NOMO-1 treated with dmso at 0.1 percent for 144 hours (cell line): ENCODE measurements around the gene SEMA3B.
"Not testable (repeated sequence)": the region's sequence is repeated elsewhere in the genome, so short reads cannot be mapped to it uniquely, and the experiment has no call there.

Experiments
- DNase-seq: peaks from one replicate; lab custom pipeline; 2025; ENCODE audit not compliant: unreplicated experiment; lab: John Stamatoyannopoulos, UW

The SEMA3B gene

DNA sequence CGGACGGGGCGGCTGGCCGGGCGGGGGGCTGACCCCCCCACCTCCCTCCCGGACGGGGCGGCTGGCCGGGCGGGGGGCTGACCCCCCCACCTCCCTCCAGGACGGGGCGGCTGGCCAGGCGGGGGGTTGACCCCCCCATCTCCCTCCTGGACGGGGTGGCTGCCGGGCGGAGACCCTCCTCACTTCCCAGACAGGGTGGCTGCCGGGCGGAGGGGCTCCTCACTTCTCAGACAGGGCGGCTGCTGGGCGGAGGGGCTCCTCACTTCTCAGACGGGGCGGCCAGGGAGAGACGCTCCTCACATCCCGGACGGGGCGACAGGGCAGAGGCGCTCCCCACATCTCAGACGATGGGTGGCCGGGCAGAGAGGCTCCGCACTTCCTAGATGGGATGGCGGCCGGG, 43.1 kb downstream of the SEMA3B start:
- not testable (repeated sequence) for DNase-seq

DNA sequence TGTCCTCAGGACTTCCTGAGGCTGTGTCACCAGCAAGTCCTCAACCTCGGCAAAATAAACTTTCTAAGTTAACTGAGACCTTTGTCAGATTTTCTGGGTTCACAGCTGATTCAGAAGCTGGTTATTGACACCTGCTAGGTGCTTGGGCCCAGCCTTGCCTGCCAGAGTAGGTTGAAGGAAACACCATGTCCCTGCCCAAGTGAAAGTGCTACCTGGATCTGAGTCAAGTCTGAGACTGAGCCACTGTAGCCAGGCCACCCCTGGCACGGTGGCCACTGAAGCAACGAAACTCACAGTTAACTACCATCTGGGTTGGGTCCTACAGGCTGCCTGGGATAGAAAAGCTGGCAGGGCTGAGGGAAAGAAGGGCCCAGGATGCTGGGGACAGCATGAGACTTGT, 45.4 kb downstream of the SEMA3B start:
- no peak for DNase-seq

DNA sequence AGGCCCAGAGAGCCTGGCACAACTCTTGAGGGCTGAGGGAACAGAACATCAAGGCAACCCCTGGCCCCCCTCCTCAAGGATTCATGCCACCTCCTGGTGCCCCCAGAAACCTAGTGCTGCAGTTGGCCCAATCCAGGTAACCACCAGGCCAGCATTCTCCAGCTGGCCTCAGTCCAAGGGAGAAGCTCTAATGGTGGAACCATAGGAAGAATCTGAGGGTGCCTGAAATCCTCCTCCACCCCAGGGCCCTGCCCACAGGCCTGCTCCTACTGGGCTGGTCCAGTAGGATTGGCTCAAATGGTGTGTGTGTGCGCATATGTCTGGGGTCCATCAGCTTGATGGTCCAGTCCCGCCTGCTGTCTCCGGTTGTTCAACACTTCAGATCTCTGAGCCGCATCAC, 45.9 kb downstream of the SEMA3B start:
- no peak for DNase-seq

DNA sequence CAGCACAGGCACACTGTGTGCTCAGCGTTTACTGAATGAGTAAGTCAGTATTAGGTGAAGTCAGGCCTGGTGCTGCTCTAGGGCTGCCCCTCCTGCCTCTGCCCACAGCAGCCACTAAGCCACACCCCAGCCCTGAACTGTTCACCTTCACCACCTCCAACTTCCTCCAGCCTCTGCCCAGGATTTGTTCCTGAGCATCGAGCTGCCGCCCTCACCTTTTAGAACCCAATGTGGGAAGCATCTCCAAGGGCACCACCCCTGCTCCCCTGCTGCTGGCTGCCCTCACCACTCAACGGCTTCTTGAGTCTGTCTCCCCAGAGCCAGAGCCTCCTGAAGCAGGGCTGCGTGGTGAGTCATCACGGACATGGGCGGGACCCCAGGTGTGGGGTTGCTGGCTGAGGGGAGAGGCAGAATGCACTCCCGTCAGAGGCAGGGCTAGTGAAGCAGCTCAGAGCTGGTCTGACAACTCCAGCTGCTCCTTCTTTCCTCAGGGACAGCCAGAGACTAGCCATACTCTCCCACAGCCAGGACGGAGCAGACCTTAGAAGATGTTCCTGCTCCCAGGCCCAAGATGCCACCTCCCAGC, 47.8 kb downstream of the SEMA3B start:
- DNase-seq: no peak

DNA sequence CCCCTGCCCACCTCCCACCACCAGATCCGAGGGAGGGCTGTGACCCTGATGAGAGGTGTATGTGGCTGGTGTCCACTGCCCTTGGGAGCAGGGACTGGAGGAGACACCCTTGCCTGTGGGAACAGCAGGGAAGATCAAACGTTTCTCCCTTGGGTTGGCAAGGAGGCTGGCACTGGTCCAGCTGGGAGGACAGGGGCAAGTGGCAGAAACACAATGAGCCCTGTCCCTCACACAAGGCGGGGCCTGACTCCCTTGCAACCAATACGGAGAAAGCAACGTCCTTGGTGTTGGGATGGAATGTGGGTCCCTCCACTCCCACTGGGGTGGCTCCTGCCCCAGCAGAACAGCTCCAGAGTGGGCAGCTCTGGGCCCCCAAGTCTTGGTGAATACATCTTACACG, 48.4 kb downstream of the SEMA3B start:
- DNase-seq: no peak

DNA sequence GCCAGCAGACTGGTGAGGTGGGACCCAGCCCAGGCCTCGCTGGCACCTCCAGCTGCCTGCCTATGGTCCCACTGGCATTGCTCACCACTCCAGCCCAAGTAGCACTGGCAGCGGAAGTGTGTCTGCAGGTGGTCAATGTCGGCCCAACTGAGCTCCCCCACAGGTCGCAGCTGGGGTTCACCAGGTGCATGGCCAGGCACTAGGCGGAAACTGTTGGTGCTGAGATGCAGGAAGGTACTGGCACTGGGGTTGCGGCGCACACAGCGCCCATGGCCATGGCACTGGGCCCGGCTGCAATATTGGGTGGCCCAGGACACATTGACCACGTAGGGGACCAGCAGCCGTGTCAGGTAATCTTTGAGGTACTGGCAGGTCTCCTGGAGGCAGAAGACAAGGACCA, 49.2 kb downstream of the SEMA3B start:
- no peak for DNase-seq

DNA sequence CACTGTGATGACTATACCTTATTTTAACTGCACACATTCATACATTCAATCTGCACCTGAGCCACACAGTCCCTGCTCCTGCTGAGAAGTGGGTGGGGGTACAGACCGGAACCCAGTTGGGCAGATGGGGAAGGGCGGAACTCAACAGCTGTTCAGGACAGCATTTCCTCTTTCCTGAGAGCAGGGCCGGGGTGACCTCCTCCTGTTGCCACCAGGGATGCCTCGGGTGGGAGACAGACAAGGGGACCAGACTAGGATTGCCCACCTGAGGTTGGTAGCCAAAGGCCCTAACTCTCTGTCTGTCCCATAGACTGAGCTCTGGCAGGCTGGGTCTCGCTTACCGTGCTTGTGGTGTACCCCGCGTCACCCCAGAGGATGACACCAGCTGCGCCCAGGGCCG, 49.7 kb downstream of the SEMA3B start:
- no peak for DNase-seq

DNA sequence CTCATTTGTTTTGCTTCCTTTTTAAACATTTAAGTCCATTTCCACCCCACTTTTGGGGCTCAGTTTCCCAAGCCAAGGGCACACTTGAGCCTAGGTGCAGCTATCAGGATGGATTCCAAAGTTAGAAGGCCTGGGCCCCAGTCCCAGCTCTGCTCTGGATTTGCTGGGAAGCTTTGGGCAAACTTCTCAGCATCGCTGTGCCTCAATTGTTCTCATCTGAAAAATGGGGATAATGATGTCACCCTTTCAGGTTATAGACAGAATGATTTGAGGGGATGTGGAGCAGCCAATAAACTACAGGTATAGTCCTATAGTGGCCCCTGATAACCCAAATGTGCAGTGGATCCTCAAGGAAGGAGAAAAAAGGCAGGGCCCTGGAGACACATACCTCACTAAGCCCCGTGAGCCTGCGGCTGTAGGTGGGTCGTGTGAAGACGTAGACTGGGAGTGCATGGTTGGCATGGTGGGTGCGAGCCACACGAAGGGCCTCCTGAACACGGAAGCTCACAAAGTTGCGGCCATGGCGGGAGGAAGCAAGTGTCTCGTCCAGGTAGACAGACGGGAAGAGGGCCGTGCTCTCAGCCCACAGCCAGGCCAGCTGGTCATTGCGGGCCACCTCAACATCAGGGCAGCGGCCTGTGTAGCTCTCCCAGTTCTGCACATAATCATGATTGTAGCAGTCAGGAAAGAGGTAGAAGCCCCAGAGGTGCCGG, 50.4 kb downstream of the SEMA3B start:
- no peak for DNase-seq

DNA sequence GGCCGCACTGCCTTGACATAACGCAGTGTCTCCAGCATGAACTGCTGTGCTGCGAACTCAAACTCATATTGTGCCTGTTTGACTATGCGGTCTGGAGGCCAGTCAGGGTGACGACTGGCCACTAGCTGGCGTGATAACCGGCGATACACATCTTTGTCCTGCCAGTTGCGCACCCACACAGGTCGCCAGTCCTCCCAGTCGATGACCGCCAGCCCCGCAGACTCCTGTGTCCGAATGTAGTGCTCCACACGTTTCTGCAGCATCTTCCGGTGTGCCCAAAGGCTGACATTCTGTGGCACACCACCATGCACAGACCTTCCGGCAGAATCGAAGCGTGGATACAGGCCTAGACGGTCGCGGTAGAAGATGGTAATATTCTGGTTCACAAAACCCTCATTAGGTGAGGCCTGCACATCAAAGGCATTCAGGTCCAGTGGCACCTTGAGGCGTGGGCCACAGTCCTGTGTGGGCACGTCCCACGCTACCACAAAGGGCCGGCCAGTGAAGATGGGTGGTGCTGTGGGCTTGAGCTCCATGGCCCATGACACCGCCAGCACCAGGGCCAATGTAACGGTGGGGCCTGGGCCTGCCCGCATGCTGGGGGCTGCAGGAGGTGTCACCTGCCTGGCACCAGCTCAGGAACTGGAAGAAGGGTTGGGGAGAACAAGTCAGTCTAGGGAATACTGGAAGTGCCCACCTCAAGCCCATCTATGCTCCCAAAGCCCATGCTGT, 51.1 kb downstream of the SEMA3B start:
- no peak for DNase-seq

DNA sequence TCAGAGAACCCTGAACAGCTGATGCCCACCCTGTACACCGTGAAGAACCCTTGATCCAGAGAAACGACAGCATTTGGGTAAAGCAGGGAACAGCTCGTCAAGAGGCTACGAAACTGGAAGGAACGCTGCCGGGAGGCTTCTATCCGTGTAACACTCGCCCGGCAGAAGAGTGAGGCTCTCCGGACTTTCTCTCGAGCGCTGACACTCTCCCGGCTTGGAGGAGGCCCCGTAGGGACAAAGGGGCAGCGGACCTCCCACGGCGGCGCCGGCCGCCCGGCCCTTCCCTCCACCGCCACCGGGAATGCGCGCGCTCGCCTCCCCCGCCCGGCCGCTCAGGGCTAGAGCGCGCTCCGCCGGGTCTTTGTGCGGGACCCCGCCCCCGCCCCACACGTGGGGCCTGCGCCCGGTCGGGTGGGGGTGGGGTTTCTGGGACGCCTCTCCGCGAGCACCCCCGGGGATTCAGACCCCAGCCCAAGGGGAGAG, 51.9 kb downstream of the SEMA3B start:
- no peak for DNase-seq

DNA sequence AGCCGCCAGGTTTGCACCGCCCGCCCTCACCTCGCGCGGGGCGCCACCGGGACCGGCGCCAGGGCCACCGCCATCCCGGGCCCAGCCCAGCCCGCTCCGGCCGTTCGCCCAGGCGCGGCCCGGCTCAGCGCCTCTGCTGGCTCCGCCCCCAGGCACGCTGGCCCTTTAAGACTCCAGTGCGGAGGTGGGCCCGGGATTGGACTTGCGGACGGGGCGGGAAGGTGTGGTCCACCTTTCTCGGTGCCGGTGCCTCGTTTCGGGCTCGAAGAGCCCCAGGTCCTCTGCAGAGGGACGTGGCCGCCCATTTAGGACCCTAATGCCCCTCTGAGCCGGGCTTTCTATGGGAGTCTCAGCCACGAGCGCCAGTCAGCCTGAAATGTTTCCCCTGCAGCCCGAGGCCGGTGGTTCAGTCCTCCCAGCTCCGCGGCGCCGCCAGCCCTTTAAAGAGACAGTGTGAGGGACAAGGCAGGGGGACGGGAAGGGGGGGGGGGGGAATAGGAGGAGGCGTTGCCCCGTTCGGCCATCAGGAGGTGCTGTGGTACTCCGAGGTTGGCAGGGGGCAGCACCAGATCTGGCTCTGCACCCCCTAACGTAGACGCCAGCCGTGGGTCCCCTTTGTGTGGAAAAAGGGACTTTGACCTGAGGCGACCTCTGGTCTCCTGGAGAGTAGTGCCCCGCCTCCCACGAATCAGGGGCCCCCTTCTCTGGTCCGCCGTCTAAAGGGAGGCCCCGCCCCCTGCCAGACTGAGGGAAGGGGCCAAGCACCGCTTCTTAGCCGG, 52.6 kb downstream of the SEMA3B start:
- peak; percentile 87 for DNase-seq

DNA sequence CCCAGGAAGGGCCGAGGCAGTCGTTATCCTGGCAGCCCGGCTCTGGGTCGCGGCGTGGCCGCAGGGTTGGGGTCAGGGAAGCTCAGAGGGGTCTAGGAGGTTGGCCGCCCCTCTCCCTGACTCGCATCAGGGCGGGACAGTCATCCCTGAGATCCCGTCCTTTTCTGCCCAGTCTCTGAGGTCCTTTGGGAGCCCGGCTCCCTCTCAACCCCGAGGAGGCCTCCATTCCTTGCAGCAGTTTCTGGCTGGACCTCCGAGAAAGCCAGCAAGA, 53.1 kb downstream of the SEMA3B start:
- DNase-seq: no peak

DNA sequence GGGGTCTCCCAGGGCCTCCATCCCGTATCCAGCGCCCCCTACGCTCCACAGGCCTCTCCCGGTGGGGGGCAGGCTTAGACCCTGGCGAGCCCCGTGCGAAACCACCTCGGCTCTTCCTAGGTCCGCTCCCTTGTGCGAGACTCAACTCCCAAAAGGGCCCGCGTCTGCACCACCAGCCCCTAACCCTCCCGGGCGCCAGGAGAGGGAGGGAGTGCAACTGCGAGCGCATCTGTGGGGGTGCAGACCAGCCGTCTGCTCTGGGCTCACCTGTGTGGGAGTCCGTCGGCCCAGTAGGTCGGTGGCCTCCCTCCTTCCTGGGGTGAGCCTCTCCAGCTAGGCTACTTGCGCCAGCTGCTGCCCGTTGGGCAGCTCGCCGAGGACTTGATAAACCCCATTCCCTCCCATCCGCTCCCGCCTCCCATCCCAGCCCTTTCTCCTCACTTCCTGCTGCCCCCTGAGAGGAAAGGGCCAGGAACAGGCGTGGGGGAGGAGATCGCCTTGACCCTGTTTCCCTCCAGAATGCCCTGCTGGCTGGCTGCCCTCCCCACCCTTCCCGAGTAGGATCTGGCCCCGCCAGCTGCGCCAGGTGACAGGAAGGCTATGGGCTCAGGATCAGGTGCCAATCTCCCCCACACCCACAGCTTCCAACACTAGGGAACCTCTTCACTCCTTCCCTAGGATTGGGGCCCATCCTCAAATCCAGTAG, 53.6 kb downstream of the SEMA3B start, which contains the start of gene HYAL2:
HYAL2 (minus strand) TSS at position 360 of the 706 bp plus-strand sequence. CDS start 2,256 bp downstream, outside the sequence.
- DNase-seq: no peak

DNA sequence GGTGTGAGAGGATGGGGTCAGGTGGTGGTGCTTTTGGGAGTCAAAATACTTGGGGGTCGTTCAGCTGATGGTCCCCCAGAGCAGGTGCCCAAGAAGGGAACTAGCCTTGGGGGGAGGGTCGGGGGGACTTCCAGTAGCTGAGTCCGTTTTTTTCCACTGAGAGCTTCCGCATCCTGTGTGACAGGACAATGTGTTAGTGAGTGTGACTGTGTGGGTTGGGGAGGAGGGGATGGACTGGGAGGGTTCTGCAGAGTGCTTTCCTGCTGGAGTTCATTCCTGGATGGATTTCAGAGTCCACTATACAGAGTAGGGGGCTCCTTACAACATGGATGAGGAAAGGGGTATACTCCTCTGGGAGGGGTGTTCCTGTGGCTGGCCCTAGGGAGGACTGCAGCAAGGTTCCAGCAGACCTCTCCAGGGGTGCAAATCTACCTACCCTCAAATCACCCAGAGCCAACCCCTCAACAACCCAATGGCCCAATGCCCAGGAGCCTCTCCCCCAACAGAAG, 54.2 kb downstream of the SEMA3B start:
- DNase-seq: no peak

DNA sequence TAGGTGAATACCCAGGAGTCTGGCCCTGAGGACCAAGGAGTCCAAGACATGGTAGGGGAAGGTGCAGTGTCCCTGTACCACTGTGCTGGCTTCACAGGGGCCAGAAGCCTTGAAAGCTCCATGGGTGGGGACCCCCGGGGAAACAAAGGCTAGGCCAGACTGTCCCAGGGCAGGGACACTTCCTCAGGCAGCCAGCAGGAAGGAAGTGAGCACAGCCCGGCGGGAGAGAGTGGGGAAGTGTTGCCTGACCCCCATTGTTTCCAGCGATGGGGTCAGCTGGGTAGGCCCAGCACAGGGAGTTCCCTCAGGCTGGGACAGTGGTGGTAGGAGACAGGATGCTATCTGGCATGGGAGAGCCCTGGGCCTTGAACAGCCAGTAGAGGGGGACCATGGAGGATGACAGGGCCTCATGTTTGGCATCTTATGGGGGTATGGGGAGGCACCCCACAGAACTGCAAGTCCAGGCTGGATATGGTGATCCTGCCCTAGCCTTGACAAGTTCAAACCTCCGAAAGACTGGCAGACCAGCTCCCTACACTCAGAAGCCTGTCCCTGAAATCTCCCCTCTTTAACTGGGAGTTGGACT, 54.8 kb downstream of the SEMA3B start:
- no peak for DNase-seq

DNA sequence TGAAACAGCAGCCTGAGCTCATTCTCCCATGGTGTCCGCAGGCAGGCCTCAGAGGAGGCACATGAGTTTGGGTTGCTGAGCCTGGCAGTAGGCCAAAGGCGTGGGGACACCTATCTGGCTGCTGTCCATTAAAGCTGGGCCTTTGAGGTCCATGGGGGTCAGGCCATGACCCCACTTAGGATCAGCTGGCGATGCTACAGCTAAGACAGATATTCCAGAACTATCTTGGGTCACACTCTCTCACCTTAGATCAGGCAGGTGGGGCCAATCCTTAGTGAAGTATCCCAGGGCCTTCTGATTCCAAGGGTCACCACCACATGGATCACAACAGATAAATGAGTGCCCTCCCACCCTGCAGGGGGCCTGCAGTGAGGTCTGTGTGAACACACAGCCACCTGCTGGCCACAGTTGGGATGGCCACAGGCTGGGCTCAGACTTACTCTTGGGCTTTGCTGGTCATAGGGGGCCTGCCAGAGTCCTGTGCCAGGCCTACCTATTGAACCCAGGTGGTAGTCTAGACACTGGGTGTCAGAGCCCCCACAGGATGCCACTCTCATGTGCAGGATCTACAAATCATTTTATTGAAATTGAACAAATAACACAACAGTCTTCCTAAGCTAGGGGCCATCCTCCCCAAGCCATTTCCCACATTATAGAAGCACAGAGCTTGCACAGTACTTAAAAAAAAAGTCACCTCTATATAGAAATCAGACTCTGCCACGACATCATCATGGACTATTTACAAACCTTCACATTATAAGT, 55.6 kb downstream of the SEMA3B start:
- DNase-seq: peak; percentile 46

DNA sequence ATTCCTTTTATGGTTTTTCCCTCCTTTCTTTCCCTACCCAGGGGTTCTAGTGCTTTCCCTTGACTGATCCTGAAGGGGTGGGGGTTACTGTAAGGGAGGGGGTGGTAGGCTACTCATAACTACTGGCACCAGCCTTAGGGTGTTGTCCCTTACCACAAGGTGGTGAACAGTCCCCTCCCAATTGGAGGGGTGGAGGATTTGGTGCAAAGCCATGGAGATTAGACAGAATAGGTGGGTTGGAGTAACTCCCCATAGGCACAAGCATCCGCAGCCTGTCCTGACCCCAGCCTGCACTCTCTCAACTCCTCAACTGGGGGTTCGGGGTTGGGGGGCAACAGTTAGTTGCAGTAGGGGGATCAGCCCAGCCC, 56.1 kb downstream of the SEMA3B start:
- DNase-seq: no peak

DNA sequence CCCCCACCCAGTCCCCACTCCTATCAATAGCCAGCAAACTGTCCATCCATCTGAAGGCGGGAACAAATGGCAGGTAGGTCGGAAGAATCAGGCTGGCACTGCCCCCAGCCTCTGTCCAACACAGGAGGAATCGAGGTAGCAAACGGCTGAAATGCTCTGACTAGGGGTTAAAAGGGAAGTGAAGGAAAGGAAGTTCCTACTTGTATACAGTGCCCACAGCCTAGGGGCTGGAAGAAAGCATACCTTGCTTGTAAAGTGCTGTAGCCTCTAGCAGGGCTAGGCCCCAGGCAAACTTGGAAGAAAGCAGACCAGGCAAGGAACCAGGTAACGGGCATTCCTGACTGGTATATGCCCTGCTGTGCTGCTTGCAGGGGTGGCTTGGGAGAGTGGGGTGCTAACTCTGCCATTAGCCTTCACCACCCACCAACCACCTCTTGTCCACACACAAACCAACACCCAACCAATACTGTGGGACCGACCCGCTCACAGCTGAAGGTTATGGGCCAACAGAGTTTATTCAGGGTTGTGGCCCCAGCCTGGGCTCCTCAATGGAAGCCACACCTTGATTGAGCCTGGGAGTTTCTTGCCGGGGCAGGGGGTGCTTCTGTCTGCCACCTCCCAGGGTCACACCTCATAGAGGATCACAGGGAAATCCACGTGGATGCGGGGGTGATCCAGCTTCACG, 56.7 kb downstream of the SEMA3B start:
- no peak for DNase-seq

DNA sequence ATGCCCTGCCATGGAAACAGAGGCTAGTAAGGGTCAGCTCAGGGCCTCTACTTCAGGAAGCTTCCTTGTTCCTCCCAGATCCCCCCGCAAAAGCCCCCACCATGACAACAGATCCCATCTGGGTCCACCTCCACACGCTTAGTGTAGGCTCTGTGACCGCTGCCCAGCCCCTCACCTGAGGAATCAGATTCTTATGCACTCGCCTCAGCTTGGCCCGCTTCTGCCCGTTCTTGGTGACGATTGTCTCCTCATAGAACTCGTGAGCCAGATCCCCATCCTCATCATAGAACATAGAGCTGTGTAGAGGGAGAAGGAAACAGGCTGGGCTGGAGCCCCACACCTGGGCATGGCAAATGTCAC, 57.2 kb downstream of the SEMA3B start:
- no peak for DNase-seq
